Gastroesophageal sphincter (tissue), 4 donors: ENCODE measurements around the gene MMS22L. TPM values are rescaled to one million over a fixed set of nuclear protein-coding genes. Genes with fewer than 3 reads are reported as not detected.
"Not testable (repeated sequence)": the region's sequence is repeated elsewhere in the genome, so short reads cannot be mapped to it uniquely, and the experiment has no call there.

Experiments
- ATAC-seq: fragments of 150-250 bp; one replicate; pipeline ENCODE4 v1.9.1; 2016; ENCODE audit warnings: mild to moderate bottlenecking, moderate library complexity
- H3K27ac ChIP-seq, 4 donors: fragments of 200-600 bp; sonication (generic) in 3 of 4; 1 replicate in 3 of 4; 2 replicates in 1 of 4; pipeline ENCODE4 v1.5.1; 2016 to 2019
- H3K27me3 ChIP-seq: fragments of 200-600 bp; sonication (generic); one replicate; pipeline ENCODE4 v1.5.1; 2019
- H3K36me3 ChIP-seq, 2 donors: fragments of 200-600 bp; sonication (generic); one replicate each; pipeline ENCODE4 v1.5.1; 2019; ENCODE audit warnings: control low read depth in 1 of 2
- H3K4me1 ChIP-seq, 3 donors: fragments of 200-600 bp; sonication (generic); 1 replicate in 2 of 3; 2 replicates in 1 of 3; pipeline ENCODE4 v1.5.1; 2016 to 2019; ENCODE audit warnings: control low read depth in 2 of 3
- H3K4me3 ChIP-seq, 2 donors: fragments of 200-600 bp; sonication (generic); one replicate each; pipeline ENCODE4 v1.5.1; 2019; ENCODE audit warnings: mild to moderate bottlenecking in 1 of 2, moderate library complexity in 1 of 2
- H3K9me3 ChIP-seq, 3 donors: fragments of 200-600 bp; sonication (generic); one replicate each; pipeline ENCODE4 v1.5.1; 2017 to 2019; ENCODE audit warnings: control low read depth in 2 of 3
- CTCF ChIP-seq, 4 experiments: fragments of 200-600 bp in 2 of 4; fragments of 450-650 bp in 2 of 4; sonication (generic) in 1 of 4; IDR thresholded peaks; one replicate each; pipeline ENCODE4 v1.5.1; 2017 to 2019; ENCODE audit warnings: antibody characterized with exemption in 4 of 4, mild to moderate bottlenecking in 2 of 4, moderate library complexity in 2 of 4
- EP300 ChIP-seq: sonication (generic); formaldehyde crosslinking; IDR thresholded peaks from one replicate; pipeline ENCODE4 v1.6.1; 2017; ENCODE audit warnings: antibody characterized with exemption, mild to moderate bottlenecking
- POLR2A ChIP-seq, 2 donors: fragments of 450-650 bp; IDR thresholded peaks; one replicate each; pipeline ENCODE4 v1.6.1; 2017; ENCODE audit warnings: antibody characterized with exemption in 2 of 2, mild to moderate bottlenecking in 2 of 2, moderate library complexity in 1 of 2
- POLR2AphosphoS5 ChIP-seq: sonication (generic); formaldehyde crosslinking; IDR thresholded peaks from one replicate; pipeline ENCODE4 v1.6.1; 2017; ENCODE audit warnings: antibody characterized with exemption
- WGBS, 2 donors: methylation state at CpG; one replicate each; pipeline ENCODE4 v1.1.5; 2018; ENCODE audit warnings: low coverage in 1 of 2; 5-methylcytosine and 5-hydroxymethylcytosine counted together
- total RNA-seq, 4 donors: library from RNA; depleted of rRNA; stranded (reverse); fragments of >200 nt; gene quantifications; one replicate each; pipeline ENCODE4 v1.1.0, GENCODE V29; 2016

Gene MMS22L
- total RNA-seq, 4 donors from 2014 or later: 3.7 to 21.8 (median 4.3) TPM

- Histone ChIP-seq H3K4me1 (no peaks in the 10 kb centered on the region), H3K36me3 (peaks cover 0 to 7% of the 10 kb centered on the region in 2 donors), H3K4me3 (no peak overlapping the region), H3K27ac (no peak overlapping the region), H3K27me3 (no peaks in the 10 kb centered on the region), H3K9me3 (no peaks in the 10 kb centered on the region)
- no peak for TF ChIP-seq POLR2AphosphoS5
- TF ChIP-seq POLR2A (IDR thresholded peaks at IDR 0.05): no peak
- TF ChIP-seq EP300: no peak
- no peak for TF ChIP-seq CTCF (IDR thresholded peaks at IDR 0.05)
- 78 to 88% methylated on average over 3 of the region's 3 CpGs for WGBS, 2 donors
- ATAC-seq: no peak
Measured at GRCh38 chr6:97177905-97178304, 105.1 kb downstream of the MMS22L start.

GRCh38 chr6:97176468-97176867 lies 106.5 kb downstream of the MMS22L start:
- Histone ChIP-seq H3K27me3 (no peaks in the 10 kb centered on the region), H3K4me3 (no peak overlapping the region), H3K36me3 (peaks cover 0 to 12% of the 10 kb centered on the region in 2 donors), H3K9me3 (no peaks in the 10 kb centered on the region), H3K27ac (no peak overlapping the region), H3K4me1 (no peaks in the 10 kb centered on the region)
- 44 to 92% methylated on average over 1 to 2 of the region's 2 CpGs for WGBS, 2 donors
- TF ChIP-seq POLR2A (IDR thresholded peaks at IDR 0.05) (no peak), CTCF (IDR thresholded peaks at IDR 0.05) (no peak), EP300 (no peak), POLR2AphosphoS5 (no peak)
- ATAC-seq: no peak

- H3K36me3 ChIP-seq: peaks cover 0 to 12% of the 10 kb centered on the region in 2 donors
- TF ChIP-seq EP300 (no peak), CTCF (IDR thresholded peaks at IDR 0.05) (no peak), POLR2A (IDR thresholded peaks at IDR 0.05) (no peak), POLR2AphosphoS5 (no peak)
- no peaks in the 10 kb centered on the region for H3K9me3 ChIP-seq
- no peak overlapping the region for H3K27ac ChIP-seq
- 79 to 80% methylated on average over 4 of the region's 4 CpGs for WGBS, 2 donors
- no peak for ATAC-seq
- H3K4me3 ChIP-seq: no peak overlapping the region
- no peaks in the 10 kb centered on the region for H3K4me1 ChIP-seq
- no peaks in the 10 kb centered on the region for H3K27me3 ChIP-seq
Measured at GRCh38 chr6:97175806-97176205, 107.2 kb downstream of the MMS22L start.

GRCh38 chr6:97174471-97174870 lies 108.5 kb downstream of the MMS22L start:
- H3K36me3 ChIP-seq: peaks cover 0 to 16% of the 10 kb centered on the region in 2 donors
- no peak overlapping the region for H3K27ac ChIP-seq
- 97% methylated on average over 2 of the region's 2 CpGs; no CpG with 5 or more reads in 1 of the 2 donors for WGBS, 2 donors
- no peak overlapping the region for H3K4me3 ChIP-seq
- no peaks in the 10 kb centered on the region for H3K4me1 ChIP-seq
- no peak for TF ChIP-seq CTCF (IDR thresholded peaks at IDR 0.05)
- no peak for TF ChIP-seq POLR2AphosphoS5
- no peak for TF ChIP-seq EP300
- ATAC-seq: no peak
- no peaks in the 10 kb centered on the region for H3K27me3 ChIP-seq
- no peaks in the 10 kb centered on the region for H3K9me3 ChIP-seq

- Histone ChIP-seq H3K36me3 (peaks cover 0 to 34% of the 10 kb centered on the region in 2 donors), H3K27ac (no peak overlapping the region), H3K4me3 (no peak overlapping the region), H3K4me1 (no peaks in the 10 kb centered on the region), H3K27me3 (no peaks in the 10 kb centered on the region), H3K9me3 (no peaks in the 10 kb centered on the region)
- TF ChIP-seq POLR2AphosphoS5 (no peak), EP300 (no peak), POLR2A (IDR thresholded peaks at IDR 0.05) (no peak), CTCF (IDR thresholded peaks at IDR 0.05) (no peak)
- ATAC-seq: no peak
Measured at GRCh38 chr6:97160280-97160679, 122.7 kb downstream of the MMS22L start.

GRCh38 chr6:97155447-97155846 lies 127.6 kb downstream of the MMS22L start:
- H3K27ac ChIP-seq, H3K9me3 ChIP-seq, ATAC-seq, H3K4me1 ChIP-seq, H3K27me3 ChIP-seq, H3K4me3 ChIP-seq: not testable (repeated sequence)
- 100% methylated on average over 3 to 5 of the region's 5 CpGs for WGBS, 2 donors
- peaks cover 0 to 14% of the 10 kb centered on the region in 2 donors for H3K36me3 ChIP-seq
